HEK293 (cell line): ENCODE results near the gene CREG2.

Experiments used
- CTCF ChIA-PET: fragments of 350-600 bp; formaldehyde crosslinking; extraction: SDS; loops from one replicate; lab custom pipeline; 2021; ENCODE audit warnings: antibody characterized with exemption; lab: Yijun Ruan, JAX
- POLR2A ChIA-PET: fragments of 300-600 bp; formaldehyde crosslinking; extraction: SDS; loops from one replicate; lab custom pipeline; 2020; ENCODE audit warnings: antibody characterized with exemption, inconsistent platforms; lab: Yijun Ruan, JAX
- H3K27ac ChIP-seq: fragments of 200-500 bp; sonication (Bioruptor generic); 2 replicates; pipeline ENCODE4 v1.5.1; 2014; ENCODE audit warnings: low read depth, low read length, control low read depth, inconsistent platforms; ENCODE audit errors: extremely low read depth
- H3K36me3 ChIP-seq, 2 experiments: fragments of 200-500 bp in 1 of 2; sonication (Bioruptor generic) in 1 of 2; 1 replicate in 1 of 2; 2 replicates in 1 of 2; pipeline ENCODE4 v1.5.1; 2014 to 2017; ENCODE audit warnings: inconsistent platforms in 2 of 2, low read length in 2 of 2; ENCODE audit not compliant: control insufficient read depth in 2 of 2, insufficient read depth in 1 of 2
- H3K4me1 ChIP-seq: fragments of 200-500 bp; sonication (Bioruptor generic); 2 replicates; pipeline ENCODE4 v1.5.1; 2014; ENCODE audit warnings: mild to moderate bottlenecking, low read length, inconsistent platforms; ENCODE audit not compliant: control insufficient read depth, insufficient read depth
- H3K4me3 ChIP-seq: 2 replicates; pipeline ENCODE4 v1.5.1; 2011; ENCODE audit warnings: low read depth, mild to moderate bottlenecking, control low read depth, low read length, moderate library complexity
- H3K9me3 ChIP-seq: fragments of 200-500 bp; sonication (Bioruptor generic); 2 replicates; pipeline ENCODE4 v1.5.1; 2014; ENCODE audit warnings: low read depth, low read length, inconsistent platforms; ENCODE audit not compliant: control insufficient read depth, insufficient read depth
- GLI2 ChIP-seq: fragments of 450-650 bp; formaldehyde crosslinking; IDR thresholded peaks from 2 replicates; pipeline ENCODE4; 2017; ENCODE audit warnings: missing biosample characterization, missing genetic modification characterization, low read depth, borderline replicate concordance
- GLI4 ChIP-seq: fragments of 450-650 bp; formaldehyde crosslinking; IDR thresholded peaks from 2 replicates; pipeline ENCODE4 v1.5.1; 2016; ENCODE audit warnings: missing biosample characterization, missing genetic modification characterization
- KLF1 ChIP-seq: fragments of 450-650 bp; formaldehyde crosslinking; IDR thresholded peaks from 2 replicates; pipeline ENCODE4 v1.5.1; 2016; ENCODE audit warnings: missing biosample characterization, missing genetic modification characterization
- KLF7 ChIP-seq: fragments of 450-650 bp; formaldehyde crosslinking; IDR thresholded peaks from 2 replicates; pipeline ENCODE4 v1.5.1; 2016; ENCODE audit warnings: missing biosample characterization, missing genetic modification characterization, borderline replicate concordance
- MEIS1 ChIP-seq: sonication (generic); formaldehyde crosslinking; IDR thresholded peaks from 2 replicates; pipeline ENCODE4 v1.8.1; 2022; ENCODE audit warnings: missing genetic modification reagents, mild to moderate bottlenecking, borderline replicate concordance
- SCRT2 ChIP-seq: fragments of 450-650 bp; formaldehyde crosslinking; IDR thresholded peaks from 2 replicates; pipeline ENCODE4 v1.5.1; 2016; ENCODE audit warnings: missing biosample characterization, missing genetic modification characterization
- ZBTB1 ChIP-seq: fragments of 450-650 bp; formaldehyde crosslinking; IDR thresholded peaks from 2 replicates; pipeline ENCODE4 v1.5.1; 2016; ENCODE audit warnings: missing biosample characterization, missing genetic modification characterization
- ZBTB49 ChIP-seq: fragments of 450-650 bp; formaldehyde crosslinking; IDR thresholded peaks from 2 replicates; pipeline ENCODE4 v1.5.1; 2016; ENCODE audit warnings: missing biosample characterization, missing genetic modification characterization, low read depth
- ZBTB7A ChIP-seq: fragments of 450-650 bp; formaldehyde crosslinking; IDR thresholded peaks from 2 replicates; pipeline ENCODE4 v1.5.1; 2016; ENCODE audit warnings: low read depth, missing biosample characterization, missing genetic modification characterization
- ZNF148 ChIP-seq: fragments of 450-650 bp; formaldehyde crosslinking; IDR thresholded peaks from 2 replicates; pipeline ENCODE4 v1.5.0; 2017; ENCODE audit warnings: missing biosample characterization, missing genetic modification characterization, borderline replicate concordance
- ZNF214 ChIP-seq: fragments of 450-650 bp; formaldehyde crosslinking; IDR thresholded peaks from 2 replicates; pipeline ENCODE4 v1.5.1; 2017; ENCODE audit warnings: missing biosample characterization, mild to moderate bottlenecking, missing genetic modification characterization, borderline replicate concordance
- ZNF221 ChIP-seq: fragments of 450-650 bp; formaldehyde crosslinking; IDR thresholded peaks from 2 replicates; pipeline ENCODE4 v1.5.1; 2017; ENCODE audit warnings: missing biosample characterization, missing genetic modification characterization, borderline replicate concordance
- ZNF404 ChIP-seq: fragments of 450-650 bp; formaldehyde crosslinking; IDR thresholded peaks from 2 replicates; pipeline ENCODE4 v1.5.1; 2017; ENCODE audit warnings: missing biosample characterization, missing genetic modification characterization
- ZNF416 ChIP-seq: fragments of 450-650 bp; formaldehyde crosslinking; IDR thresholded peaks from 2 replicates; pipeline ENCODE4 v1.5.1; 2016; ENCODE audit warnings: missing biosample characterization, missing genetic modification characterization
- ZNF571 ChIP-seq: fragments of 450-650 bp; formaldehyde crosslinking; IDR thresholded peaks from 2 replicates; pipeline ENCODE4 v1.5.0; 2017; ENCODE audit warnings: missing biosample characterization, missing genetic modification characterization
- ZNF654 ChIP-seq: fragments of 450-650 bp; formaldehyde crosslinking; IDR thresholded peaks from 2 replicates; pipeline ENCODE4 v1.5.1; 2016; ENCODE audit warnings: low read depth, missing biosample characterization, missing genetic modification characterization
- ZNF660 ChIP-seq: fragments of 450-650 bp; IDR thresholded peaks from 2 replicates; pipeline ENCODE4 v1.5.1; 2018; ENCODE audit warnings: missing biosample characterization, mild to moderate bottlenecking, missing genetic modification characterization
- ZNF776 ChIP-seq: fragments of 450-650 bp; formaldehyde crosslinking; IDR thresholded peaks from 2 replicates; pipeline ENCODE4 v1.5.0; 2017; ENCODE audit warnings: missing biosample characterization, missing genetic modification characterization, borderline replicate concordance
- ZXDB ChIP-seq: fragments of 450-650 bp; formaldehyde crosslinking; IDR thresholded peaks from 2 replicates; pipeline ENCODE4 v1.5.1; 2016; ENCODE audit warnings: missing biosample characterization, missing genetic modification characterization
- TF ChIP-seq, protein P1 (sequence below): fragments of 450-650 bp; formaldehyde crosslinking; IDR thresholded peaks from 2 replicates; pipeline ENCODE4 v1.5.1; 2016; ENCODE audit warnings: missing biosample characterization, missing genetic modification characterization
- TF ChIP-seq, protein P2 (sequence below): sonication (generic); formaldehyde crosslinking; IDR thresholded peaks from 2 replicates; pipeline ENCODE4 v1.8.1; 2022; ENCODE audit warnings: mild to moderate bottlenecking, moderate library complexity, missing genetic modification reagents
- TF ChIP-seq, protein P3 (sequence below): fragments of 450-650 bp; formaldehyde crosslinking; IDR thresholded peaks from 2 replicates; pipeline ENCODE4 v1.5.1; 2016; ENCODE audit warnings: missing biosample characterization, missing genetic modification characterization

Gene CREG2

GRCh38 chr2:101427240-101427639 lies 39.9 kb upstream of the CREG2 start (continued):
- no peak for TF ChIP-seq ZNF214 (tag by site-specific recombination)
- TF ChIP-seq ZBTB7A (tag by site-specific recombination) = no peak

GRCh38 chr2:101426822-101427221 lies 39.5 kb upstream of the CREG2 start:
- no peaks in the 10 kb centered on the region for H3K9me3 ChIP-seq
- POLR2A ChIA-PET = no interaction called here

GRCh38 chr2:101420623-101421022 lies 33.3 kb upstream of the CREG2 start:
- TF ChIP-seq, protein P1, sequence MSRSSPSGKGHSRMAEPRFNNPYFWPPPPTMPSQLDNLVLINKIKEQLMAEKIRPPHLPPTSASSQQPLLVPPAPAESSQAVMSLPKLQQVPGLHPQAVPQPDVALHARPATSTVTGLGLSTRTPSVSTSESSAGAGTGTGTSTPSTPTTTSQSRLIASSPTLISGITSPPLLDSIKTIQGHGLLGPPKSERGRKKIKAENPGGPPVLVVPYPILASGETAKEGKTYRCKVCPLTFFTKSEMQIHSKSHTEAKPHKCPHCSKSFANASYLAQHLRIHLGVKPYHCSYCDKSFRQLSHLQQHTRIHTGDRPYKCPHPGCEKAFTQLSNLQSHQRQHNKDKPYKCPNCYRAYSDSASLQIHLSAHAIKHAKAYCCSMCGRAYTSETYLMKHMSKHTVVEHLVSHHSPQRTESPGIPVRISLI (tag by site-specific recombination) = no peak
- TF ChIP-seq ZNF404 (no peak), KLF7 (tag by site-specific recombination) (no peak), ZNF660 (no peak), ZNF776 (tag by site-specific recombination) (no peak), ZBTB1 (no peak), ZNF416 (tag by site-specific recombination) (no peak), ZXDB (tag by site-specific recombination) (no peak)
- TF ChIP-seq, protein P2, sequence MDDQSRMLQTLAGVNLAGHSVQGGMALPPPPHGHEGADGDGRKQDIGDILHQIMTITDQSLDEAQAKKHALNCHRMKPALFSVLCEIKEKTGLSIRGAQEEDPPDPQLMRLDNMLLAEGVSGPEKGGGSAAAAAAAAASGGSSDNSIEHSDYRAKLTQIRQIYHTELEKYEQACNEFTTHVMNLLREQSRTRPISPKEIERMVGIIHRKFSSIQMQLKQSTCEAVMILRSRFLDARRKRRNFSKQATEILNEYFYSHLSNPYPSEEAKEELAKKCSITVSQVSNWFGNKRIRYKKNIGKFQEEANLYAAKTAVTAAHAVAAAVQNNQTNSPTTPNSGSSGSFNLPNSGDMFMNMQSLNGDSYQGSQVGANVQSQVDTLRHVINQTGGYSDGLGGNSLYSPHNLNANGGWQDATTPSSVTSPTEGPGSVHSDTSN (CRISPR knock-in tag) = no peak
- TF ChIP-seq, protein P3, sequence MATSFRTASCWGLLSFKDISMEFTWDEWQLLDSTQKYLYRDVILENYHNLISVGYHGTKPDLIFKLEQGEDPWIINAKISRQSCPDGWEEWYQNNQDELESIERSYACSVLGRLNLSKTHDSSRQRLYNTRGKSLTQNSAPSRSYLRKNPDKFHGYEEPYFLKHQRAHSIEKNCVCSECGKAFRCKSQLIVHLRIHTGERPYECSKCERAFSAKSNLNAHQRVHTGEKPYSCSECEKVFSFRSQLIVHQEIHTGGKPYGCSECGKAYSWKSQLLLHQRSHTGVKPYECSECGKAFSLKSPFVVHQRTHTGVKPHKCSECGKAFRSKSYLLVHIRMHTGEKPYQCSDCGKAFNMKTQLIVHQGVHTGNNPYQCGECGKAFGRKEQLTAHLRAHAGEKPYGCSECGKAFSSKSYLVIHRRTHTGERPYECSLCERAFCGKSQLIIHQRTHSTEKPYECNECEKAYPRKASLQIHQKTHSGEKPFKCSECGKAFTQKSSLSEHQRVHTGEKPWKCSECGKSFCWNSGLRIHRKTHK (tag by site-specific recombination) = no peak
- Histone ChIP-seq H3K27ac (no peak overlapping the region), H3K36me3 (no peaks in the 10 kb centered on the region), H3K4me3 (no peak overlapping the region), H3K4me1 (no peaks in the 10 kb centered on the region), H3K9me3 (no peaks in the 10 kb centered on the region)
- ChIA-PET POLR2A (no interaction called here), CTCF (interaction anchor here (0.7 kb wide), 1 partner anchor 234 kb away, joined by 3 read pairs; no protein-coding TSS in a partner anchor)

More at GRCh38 chr2:101426822-101427221, 39.5 kb upstream of the CREG2 start:
- H3K27ac ChIP-seq = no peak overlapping the region
- no peaks in the 10 kb centered on the region for H3K4me1 ChIP-seq
- H3K36me3 ChIP-seq = no peaks in the 10 kb centered on the region
- no peak overlapping the region for H3K4me3 ChIP-seq
- TF ChIP-seq SCRT2 (no peak), ZBTB49 (no peak), GLI4 (tag by site-specific recombination) (no peak), MEIS1 (CRISPR knock-in tag) (no peak), ZNF148 (tag by site-specific recombination) (no peak), GLI2 (no peak), ZNF221 (no peak), ZNF654 (no peak), ZNF404 (no peak), ZNF571 (tag by site-specific recombination) (no peak), KLF1 (no peak)
- CTCF ChIA-PET = no interaction called here
